KG1 (cell line): ENCODE measurements around the gene SEPTIN14.
"Not testable (repeated sequence)": the region's sequence is repeated elsewhere in the genome, so short reads cannot be mapped to it uniquely, and the experiment has no call there.

ENCODE experiments used
- DNase-seq: peaks from one replicate; lab custom pipeline; 2025; lab: John Stamatoyannopoulos, UW

SEPTIN14 gene

DNA sequence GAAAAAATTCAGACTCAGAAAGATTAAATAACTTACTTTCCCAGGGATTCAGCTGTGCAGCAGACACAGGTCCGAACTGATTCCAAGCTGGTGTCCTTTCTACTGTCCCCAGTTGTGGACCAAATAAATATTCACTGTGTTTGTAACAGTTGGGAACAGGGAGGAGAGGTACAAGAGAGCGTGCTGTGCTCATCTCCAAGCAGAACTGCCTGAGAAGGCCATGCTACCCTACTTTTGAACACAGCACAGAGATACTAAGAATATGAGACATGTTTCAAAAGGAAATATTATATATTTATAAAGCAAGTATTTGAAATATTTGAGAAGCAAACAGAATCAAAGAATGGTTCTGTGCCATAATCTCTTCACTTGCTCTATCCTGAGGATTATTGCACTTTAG, at the start of gene SEPTIN14:
Gene SEPTIN14, minus strand, starts transcription at position 101 of the 400 bp plus-strand sequence. CDS start 756 bp downstream, outside the sequence.
- DNase-seq: not testable (repeated sequence)

DNA sequence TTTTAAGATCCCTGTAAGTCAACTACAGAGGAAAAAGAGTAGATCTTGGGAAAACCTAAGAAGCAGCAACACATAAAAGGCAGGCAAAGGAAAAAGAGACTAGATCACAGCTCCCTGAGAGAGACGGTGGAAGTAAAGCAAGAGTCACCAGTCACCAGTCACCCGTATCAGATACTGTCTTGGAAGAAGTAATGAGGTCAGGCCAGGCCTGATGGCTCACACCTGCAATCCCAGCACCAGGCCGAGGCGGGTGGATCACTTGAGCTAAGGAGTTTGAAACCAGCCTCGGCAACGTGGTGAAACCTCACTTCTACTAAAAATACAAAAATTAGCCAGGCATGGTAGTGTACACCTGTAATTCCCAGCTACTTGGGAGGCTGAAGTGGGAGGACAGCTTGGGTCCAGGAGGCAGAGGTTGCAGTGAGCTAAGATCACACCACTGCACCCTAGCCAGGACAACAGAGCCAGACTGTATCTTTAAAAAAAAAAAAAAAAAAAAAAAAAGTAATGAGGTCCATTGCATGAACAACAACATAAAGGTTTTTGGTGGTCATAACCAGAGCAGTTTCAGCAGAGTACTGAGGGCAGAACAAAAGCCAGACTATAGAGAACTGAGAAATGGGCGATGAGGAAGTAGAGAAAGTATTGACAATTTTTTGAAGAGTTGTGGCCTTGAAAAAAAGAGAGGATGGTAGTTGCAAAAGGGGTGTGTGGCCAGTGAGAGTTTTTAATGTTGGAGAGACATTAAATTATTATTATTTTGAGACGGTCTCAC, 41.6 kb upstream of the SEPTIN14 start:
- no peak for DNase-seq

DNA sequence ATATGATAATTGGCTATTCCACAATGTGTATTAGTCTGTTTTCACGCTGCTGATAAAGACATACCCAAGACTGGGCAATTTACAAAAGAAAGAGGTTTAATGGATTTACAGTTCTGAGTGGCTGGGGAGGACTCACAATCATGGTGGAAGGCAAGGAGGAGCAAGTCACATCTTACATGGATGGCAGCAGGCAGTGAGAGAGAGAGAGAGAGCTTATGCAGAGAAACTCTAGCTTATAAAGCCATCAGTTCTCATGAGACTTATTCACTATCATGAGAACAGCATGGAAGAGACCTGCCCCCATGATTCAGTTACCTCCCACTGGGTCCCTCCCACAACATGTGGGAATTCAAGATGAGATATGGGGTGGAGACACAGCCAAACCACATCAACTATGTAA, 38.5 kb upstream of the SEPTIN14 start:
- DNase-seq: not testable (repeated sequence)

DNA sequence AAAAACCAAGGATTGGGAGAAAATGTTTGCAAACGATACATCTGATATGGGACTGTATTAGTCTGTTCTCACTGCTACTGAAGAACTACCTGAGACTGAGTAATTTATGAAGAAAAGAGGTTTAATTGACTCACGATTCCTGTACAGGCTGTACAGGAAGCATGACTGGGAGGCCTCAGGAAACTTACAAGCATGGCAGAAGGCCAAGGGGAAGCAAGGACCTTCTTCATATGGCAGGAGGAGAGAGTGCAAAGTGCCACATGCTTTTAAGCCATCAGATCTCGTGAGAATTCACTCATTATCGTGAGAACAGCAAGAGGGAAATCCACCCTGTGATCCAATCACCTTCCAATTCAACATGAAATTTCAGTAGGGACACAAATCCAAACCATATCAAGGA, 35.7 kb upstream of the SEPTIN14 start:
- DNase-seq: no peak

DNA sequence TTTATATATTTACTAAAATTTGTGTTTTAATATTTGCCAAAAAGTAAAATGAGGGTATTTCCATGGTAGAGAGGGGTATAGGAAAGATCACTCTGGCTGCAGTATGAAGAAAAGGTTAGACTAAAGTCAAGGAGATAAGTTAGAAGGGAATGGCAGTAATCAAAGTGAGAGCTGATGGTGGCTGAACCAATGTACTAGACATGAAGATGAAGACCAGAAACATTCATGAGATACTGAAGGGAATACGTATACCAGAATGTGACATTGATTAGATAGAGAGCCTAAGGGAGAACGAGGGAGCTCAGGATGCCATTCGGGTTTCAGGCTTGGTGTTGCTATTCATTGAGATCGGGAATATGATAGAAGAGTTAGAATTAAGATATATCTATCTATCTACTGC, 32.5 kb upstream of the SEPTIN14 start:
- DNase-seq: no peak

DNA sequence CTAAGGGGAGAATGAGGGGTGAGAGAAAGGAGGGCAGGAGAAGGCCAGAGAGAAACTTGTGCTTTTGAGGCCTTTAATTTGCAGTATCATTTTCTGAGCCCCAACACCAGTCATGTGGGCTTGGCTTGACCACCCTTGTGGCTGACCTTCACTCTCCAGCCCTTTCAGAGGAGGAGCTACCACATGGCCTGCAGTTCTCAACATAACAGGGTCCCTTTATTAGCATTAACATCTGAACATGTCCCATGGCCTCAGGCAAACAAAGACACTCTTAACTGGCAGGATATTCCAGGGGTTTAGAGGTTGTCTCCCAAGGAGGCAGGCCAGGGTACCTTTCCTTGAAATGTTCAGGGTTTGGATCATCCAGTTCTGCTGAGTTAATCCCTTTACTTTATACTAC, 31.4 kb upstream of the SEPTIN14 start:
- no peak for DNase-seq

DNA sequence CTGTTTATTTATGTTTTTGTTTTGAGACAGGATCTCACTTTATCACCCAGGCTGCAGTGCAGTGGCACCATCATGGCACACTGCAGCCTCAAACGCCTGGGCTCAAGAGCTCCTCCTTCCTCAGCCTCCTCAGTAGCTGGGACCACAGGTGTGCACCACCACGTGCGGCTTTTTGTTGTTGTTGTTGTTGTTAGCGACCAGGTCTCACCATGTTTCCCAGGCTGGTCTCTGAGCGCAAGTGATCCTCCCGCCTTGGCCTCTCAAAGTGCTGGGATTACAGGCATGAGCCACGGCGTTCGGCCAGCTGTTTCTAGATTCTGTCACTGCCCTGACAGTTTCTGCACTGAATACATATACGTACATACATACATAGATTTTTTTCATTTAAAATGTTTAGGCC, 25.8 kb upstream of the SEPTIN14 start:
- DNase-seq: not testable (repeated sequence)

DNA sequence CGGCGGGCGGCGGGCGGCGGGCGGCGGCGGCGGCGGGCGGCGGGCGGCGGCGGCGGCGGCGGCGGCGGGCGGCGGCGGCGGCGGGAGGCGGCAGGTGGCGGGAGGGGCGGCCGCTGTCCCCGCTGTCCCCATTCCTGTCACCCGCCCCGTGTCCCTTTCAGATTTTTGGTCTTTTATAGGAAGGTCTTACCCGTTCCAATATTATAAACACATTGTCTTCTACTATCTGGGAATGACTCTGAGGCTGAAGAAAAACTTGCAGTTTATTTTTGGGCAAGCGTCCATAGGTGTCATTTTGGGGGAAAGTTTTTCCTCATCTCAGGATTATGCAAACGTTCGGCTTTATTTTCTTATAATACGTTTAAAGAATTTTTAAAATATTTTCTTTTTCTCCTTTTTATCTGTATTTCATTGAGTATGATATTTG, 25.3 kb upstream of the SEPTIN14 start:
- no peak for DNase-seq

DNA sequence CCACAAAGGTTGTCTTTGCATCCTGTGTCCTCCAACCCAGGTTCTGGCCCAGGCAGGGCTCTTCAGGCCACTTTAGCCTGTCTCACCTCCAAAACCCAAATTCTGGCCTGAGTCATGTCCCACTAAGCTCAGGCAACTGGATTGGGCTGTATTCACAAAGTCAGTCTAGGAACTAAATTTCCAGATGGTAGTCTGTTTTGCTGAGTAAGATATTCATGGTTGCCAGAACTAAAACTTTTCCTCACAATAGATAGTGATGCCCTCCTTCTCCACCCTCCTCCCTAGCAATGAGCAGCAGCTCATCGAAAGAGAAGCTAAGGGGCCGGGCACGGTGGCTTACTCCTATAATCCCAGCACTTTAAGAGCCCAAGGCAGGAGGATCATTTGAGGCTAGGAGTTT, 21.8 kb upstream of the SEPTIN14 start:
- DNase-seq: no peak

DNA sequence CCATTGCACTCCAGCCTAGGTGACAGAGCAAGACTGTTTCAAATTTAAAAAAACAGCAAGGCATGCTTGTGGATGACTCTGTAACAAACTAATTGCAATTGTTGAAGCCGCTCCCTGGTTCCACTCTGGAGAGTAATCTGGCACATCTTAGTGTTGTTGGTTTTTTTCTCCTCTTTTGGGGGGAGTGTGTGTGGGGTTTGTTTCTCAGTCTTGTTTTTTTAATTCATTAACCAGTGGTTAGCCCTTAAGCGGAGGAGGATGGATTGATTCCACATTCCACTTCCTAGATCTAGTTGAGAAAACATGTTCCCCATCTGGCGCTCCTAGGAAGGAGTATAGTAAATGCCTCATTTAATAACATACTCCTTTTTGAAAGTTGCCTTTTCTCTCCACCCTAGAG, 16.1 kb upstream of the SEPTIN14 start:
- no peak for DNase-seq

DNA sequence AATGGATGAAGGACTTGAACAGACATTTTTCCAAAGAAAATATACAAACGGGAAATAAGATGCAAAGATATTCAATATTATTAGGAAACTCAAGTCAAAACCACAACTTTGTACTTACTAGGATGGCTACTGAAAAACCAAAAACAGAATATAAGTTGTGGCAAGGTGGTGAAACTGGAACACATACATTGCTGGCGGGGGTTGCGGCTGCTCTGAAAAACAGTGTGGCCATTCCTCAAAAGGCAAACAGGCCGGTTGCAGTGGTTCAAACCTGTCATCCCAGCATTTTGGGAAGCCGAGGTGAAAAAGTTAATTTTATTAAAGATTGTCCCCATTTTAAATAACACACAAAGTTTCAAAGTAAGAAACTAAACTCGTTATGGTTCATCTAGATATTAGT, 14.8 kb upstream of the SEPTIN14 start:
- no peak for DNase-seq

DNA sequence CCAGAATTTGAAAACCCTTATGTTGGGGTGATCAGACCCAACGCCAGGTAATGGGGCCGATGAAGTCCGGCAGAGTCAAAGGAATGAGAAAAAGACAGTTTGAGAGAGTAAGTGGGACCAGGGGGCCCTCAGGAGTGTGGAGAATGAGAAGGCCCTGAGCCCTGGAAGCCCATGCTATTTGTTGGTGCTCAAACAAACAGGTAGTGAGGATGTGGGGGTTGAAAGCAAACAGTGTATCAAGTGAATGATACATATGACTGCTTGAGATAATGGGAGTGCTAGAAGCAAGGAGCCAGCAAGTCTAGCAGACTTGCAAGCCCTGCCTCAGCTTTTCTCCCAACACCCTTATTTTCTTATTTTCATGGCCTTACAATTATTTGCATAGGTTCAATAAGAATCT, 11.2 kb upstream of the SEPTIN14 start:
- no peak for DNase-seq

DNA sequence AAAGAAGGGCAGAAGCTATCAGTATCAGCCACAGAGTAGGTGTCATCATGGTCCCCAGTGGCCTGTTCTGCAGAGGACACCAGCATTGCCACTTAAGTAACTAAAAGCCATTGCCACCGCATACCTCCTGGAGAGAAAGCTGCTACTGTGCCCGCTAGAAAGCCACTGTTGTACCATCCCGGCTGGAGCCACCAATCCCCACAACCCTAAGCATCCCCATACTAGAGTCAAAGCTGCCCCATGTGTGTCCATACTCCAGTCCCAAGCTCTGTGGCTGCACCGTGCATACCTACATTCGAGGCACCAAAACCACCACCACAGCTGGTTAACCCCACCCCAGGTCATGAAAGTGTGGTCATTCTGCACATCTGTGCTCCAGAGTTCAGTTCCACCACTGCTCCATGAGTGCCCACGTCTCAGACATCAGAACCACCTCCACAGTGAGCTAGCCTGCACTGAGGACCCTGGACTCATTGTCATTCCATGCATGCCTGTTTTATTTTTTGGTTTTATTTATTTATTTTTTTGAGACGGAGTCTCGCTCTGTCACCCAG, 9.5 kb upstream of the SEPTIN14 start:
- no peak for DNase-seq

DNA sequence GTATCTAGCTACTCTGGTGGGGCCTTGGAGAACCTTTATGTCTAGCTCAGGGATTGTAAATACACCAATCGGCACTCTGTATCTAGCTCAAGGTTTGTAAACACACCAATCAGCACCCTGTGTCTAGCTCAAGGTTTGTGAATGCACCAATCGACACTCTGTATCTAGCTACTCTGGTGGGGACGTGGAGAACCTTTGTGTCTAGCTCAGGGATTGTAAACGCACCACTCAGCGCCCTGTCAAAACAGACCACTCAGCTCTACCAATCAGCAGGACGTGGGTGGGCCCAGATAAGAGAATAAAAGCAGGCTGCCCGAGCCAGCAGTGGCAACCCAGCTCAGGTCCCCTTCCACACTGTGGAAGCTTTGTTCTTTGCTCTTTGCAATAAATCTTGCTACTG, 6.4 kb upstream of the SEPTIN14 start:
- not testable (repeated sequence) for DNase-seq

DNA sequence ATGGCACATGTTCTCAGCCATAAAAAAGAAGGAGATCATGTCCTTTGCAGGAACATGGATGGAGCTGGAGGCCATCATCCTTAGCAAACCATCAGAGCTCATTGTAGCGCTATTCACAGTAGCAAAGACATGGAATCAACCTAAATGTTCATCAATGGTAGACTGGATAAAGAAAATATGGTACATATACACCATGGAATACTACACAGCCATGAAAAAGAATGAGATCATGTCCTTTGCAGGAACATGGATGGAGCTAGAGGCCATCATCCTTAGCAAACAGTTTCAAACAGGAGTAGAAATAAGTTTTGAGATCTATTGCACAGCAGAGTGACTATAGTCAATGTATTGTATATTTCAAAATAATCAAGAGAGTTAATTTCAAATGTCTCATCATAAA, 17.4 kb downstream of the SEPTIN14 start:
- not testable (repeated sequence) for DNase-seq

DNA sequence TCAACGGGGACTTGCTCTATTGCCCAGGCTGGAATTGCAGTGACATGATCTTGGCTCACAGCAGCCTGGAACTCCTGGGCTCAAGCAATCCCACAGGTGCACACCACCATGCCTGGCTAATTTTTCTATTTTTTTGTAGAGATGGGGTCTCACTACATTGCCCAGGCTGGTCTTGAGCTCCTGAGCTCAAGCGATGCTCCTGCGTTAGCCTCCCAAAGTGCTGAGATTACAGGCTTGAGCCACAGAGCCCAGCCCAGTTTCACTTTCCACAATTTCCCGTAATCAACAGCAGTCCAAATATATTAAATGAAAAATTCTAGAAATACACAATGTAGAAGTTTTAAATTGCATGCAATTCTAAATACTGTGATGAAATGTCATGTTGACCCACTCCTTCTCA, 24.0 kb downstream of the SEPTIN14 start:
- no peak for DNase-seq

DNA sequence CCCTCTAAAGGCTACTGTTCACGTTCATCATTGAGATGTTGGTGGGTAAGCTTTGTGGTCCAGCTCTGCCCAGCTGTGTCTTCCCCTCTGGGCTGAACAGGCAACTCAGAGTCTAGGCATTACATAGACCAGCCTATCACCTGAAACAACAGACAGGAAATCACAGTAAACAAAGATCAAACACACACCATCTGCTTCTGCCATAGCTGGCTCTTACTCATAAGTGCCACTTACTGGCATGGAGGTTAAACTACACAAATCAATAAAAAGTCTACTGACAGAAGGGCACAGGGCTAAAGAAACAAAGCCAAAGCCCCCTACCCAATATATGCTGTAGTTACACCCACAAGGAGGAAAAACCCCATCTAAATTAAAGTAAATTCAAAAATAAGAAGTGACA, 35.0 kb downstream of the SEPTIN14 start:
- no peak for DNase-seq

DNA sequence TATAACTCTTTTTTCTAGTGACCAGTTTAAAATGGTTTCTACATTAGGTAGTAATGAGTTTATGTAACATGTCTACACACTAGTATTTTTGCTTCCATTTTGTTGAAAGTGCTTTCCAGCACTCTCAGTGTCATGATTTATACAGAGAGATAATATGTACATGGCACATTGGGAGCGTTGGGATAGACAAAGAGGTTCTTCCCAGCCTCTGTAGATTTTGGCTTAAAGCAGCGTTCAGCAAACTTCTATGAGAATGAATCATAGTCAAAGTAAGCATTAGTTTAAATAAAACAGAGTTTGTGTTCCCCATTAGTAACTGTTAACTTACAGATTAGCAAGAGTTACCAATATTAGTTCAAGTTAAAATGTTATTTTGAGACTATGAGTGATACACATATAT, 43.9 kb downstream of the SEPTIN14 start:
- no peak for DNase-seq

DNA sequence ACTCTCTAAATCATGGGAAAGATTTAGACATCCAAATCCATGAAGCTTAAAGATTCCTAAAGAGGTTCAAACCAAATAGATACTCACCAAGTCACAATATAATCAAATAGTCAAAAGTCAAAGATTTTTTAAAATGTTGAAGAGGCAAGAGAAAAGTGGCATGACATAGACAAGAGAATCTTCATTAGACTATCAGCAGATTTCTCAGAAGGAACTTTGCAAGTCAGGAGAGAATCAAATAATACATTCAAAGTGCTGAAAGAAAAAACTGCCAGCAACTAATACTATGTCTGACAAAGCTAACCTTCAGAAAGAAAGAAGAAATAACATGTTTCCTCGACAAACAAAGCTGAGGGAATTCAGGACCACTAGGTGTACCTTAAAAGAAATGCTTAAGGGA, 65.3 kb downstream of the SEPTIN14 start:
- not testable (repeated sequence) for DNase-seq

DNA sequence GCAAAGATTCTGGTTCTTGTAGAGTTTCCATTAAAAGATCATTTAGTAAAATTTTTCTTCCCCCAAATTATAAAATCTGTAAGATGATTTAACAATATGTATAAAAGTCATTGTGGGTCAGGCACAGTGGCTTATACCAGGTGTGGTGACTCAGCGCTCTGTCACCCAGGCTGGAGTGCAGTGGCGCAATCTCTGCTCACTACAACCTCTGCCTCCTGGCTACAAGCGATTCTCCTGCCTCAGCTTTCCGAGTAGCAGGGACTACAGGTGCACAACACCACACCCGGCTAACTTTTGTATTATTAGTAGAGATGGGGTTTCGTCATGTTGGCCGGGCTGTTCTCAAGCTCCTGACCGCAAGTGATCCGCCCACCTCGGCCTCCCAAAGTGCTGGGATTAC, 68.0 kb downstream of the SEPTIN14 start:
- DNase-seq: no peak

DNA sequence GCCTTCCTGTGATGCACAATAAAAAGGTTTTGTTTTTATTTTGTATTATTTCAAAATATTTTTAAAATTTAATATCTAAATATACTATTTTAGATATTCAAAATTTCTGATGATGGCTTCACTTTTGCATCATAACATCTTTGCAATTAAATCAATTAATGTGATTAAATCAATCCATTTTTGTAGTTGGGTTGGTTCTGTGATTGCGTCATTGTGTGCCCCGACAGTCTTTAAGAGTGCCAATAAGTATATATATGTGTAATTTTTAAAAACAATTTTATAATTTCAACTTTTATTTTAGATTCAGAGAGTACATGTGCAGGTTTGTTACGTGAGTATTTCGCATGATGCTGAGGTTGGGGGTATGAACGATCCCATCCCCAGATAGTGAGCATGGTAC, 70.5 kb downstream of the SEPTIN14 start:
- DNase-seq: no peak

DNA sequence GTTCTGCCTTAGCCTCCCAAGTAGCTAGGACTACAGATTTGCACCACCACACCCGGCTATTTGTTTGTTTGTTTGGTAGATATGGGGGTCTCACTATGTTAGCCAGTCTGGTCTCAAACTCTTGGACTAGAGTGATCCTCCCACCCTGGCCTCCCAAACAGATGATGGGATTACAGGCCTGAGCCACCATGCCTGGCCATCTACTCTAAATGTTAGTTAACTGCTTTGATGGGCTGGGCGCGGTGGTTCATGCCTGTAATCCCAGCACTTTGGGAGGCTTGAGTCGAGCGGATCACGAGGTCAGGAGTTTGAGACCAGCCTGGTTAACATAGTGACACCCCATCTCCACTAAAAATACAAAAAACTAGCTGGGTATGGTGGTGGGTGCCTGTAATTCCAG, 74.8 kb downstream of the SEPTIN14 start:
- no peak for DNase-seq

DNA sequence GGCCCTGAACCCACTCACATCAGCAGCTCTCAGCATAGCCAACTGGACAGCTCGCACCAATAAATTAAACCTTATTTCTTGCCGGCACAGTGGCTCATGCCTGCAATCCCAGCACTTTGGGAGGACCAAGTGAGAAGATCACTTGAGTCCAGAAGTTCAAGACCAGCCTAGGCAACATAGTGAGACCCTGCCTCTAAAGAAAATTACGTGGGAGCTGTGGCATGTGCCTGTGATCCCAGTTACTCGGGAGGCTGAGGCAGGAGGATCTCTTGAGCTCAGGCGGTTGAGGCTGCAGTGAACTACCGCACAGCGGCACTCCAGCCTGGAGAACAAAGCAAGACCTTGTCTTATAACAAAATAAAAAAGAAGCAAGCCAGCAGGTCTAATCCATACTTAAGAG, 75.7 kb downstream of the SEPTIN14 start:
- DNase-seq: no peak

DNA sequence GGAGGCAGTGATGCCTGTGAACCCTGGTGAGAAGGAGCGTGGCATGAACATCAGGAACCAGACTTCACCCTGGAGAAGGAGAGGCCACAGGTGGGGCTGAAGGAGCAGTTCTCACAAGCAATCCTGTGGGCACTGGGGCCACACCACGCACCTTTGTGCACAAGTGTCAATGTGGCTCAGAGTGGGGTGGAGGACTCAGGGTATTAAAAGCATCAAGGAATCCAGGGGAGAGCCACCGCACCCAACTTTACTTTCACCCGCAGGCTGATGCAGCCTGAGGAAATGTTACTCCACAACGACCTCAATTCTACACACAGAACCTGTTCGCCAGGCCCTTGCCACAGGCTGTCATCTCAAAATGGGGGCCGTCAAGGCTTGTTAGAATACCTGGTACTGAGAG, 77.1 kb downstream of the SEPTIN14 start:
- not testable (repeated sequence) for DNase-seq
